HL-60/S4 treated with retinoic acid at 250 ng/mL for 4 days and 3 days (cell line): ENCODE measurements around the gene CASR.

Experiments
- in situ Hi-C: fragments of 300-500 bp; cut with MboI; formaldehyde crosslinking; loops from 2 replicates; pipeline ENCODE4 v1.7.0; 2022; ENCODE audit warnings: low sequenced_read_pairs

The CASR gene

DNA sequence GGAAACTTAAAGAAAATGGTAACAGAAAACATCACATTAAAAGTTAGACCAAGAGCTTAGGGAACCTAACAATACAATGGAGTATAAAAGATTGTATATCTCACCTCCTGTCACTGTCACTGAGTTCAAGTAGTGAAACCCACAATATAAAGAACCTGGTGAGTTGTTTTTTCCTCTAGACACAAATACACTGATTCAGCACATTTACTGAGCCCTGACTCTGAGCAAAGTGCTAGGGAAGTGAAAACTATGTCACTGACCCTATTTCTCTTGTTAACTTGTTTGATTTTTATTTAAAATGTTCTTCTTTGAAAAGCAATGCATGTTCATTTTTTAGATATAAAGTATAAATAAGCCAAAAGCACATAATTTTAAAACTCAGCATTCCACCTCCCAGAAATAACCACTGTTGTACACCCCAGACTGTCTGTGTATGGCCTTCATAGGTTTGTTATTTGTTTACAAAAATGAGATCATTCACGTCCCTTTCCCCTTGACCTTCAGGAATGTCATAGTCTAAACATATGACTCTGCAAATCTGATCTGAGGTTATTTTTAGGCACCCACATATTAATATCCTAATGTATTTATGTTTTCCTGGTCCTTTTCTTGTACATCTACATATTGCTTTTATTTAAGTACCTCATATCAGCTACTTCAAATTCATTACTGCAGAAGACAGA lies 72.4 kb downstream of the CASR start:
- in situ Hi-C loops, result no loop called here

GRCh38 chr3:122257644-122258364 lies 74.3 kb downstream of the CASR start:
- in situ Hi-C loops, result no loop called here

DNA sequence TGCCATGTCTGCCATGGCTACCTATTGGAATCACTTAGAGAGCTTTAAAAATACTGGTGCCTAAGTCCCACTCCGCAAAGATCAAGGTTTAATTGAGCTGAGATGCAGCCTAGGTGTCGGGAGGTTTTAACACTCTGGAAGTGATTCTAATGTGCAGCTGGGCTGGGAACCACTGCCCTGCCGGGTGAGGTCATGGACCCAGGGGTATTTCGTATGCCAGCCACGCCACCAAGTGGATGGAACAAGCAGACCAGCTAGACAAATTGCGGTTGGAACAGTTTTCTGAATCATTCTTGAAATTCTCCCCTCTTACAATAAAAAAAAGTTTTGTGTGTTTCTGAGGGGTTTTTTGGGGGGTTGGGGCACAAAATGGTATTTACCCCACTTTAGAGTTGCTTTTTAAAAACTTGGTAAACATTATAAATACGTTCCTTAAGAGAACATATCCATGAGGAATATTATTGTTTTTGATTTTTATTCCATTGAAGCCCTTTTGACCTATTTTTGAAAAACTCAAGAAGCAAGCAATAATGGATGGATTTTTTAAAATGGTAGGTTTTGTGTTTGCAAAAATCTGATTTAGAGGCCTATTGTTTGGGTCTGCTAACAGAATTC lies 75.4 kb downstream of the CASR start:
- in situ Hi-C loops, result no loop called here

DNA sequence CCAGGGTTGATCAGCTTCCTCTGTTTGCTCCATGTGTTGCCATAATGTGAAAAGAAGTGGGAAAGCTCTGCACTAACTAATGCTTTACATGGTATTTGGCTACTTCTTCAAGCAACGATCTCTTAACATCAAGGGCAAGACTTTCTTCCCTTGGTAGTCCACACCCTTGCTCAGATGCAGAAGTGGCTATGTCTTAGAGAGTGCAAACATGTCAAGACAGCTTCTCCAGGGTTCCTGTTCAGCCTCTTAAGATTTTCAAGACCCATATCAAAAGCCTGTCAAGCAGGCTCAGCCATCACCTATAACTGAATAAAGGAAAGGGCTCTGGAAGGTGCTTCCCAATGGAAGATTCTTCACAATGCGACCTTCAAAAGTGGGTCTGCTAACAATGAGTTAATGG lies 76.7 kb downstream of the CASR start:
- in situ Hi-C loops, result loop anchor here (10.0 kb wide), 1 partner anchor 155 kb away; no protein-coding TSS in a partner anchor

- in situ Hi-C loops, result loop anchor here (10.0 kb wide), 1 partner anchor 158 kb away; no protein-coding TSS in a partner anchor
Observed at GRCh38 chr3:122263058-122263457, 79.6 kb downstream of the CASR start.

DNA sequence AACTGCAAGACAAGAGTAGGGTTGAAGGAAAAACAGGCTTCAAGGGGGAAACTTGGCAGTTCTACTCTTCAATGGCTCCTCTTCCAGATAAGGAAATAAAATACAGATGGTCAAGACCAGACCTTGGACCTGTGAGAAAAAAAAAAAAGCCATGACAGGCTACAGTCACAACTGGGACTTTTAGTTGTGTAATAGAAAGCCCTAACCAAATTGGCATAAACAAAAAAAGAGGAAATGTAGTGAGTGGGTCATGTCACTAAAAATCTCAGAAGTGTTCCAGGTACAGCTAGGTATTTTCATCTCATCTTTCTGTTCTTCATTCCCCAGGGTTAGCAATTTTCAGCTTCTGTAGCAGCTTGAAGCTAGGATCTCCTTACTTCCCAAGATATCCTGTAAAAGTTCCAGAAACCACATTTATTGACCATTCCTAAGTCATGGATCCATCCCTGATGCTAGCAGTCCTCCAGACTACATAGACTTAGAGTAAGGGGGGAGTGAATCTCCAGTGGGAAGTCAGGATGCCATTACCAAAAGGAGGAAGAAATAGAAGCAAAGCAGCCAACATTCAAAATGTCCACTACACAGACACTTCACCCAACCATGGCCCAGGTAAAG lies 80.6 kb downstream of the CASR start:
- in situ Hi-C loops, result loop anchor here (10.0 kb wide), 1 partner anchor 159 kb away; no protein-coding TSS in a partner anchor

DNA sequence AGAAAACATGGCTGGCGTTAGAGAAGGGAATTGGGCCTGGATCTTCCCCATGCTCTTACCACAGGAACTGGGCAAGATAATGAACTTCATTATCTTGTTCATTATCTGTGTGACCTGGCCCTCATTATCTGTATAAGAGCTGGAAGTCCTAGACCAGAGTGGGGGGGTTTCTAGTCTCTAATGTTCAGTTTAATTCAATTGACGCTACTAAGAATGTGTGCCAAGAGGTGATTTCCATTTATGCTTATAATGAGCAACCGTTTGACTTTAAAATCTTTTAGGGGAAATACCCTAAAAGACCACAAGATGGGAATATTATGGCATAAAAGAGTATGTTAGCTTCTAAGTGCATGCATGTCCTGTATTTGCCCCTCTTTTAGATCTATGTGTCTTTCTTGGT lies 82.5 kb downstream of the CASR start:
- in situ Hi-C loops, result loop anchor here (10.0 kb wide), 1 partner anchor 161 kb away; no protein-coding TSS in a partner anchor

- in situ Hi-C loops, result loop anchor here (10.0 kb wide), 1 partner anchor 164 kb away; no protein-coding TSS in a partner anchor
Observed at GRCh38 chr3:122268257-122269024, 85.0 kb downstream of the CASR start.

GRCh38 chr3:122269045-122269444 lies 85.6 kb downstream of the CASR start:
- in situ Hi-C loops, result loop anchor here (10.0 kb wide), 1 partner anchor 164 kb away; no protein-coding TSS in a partner anchor

DNA sequence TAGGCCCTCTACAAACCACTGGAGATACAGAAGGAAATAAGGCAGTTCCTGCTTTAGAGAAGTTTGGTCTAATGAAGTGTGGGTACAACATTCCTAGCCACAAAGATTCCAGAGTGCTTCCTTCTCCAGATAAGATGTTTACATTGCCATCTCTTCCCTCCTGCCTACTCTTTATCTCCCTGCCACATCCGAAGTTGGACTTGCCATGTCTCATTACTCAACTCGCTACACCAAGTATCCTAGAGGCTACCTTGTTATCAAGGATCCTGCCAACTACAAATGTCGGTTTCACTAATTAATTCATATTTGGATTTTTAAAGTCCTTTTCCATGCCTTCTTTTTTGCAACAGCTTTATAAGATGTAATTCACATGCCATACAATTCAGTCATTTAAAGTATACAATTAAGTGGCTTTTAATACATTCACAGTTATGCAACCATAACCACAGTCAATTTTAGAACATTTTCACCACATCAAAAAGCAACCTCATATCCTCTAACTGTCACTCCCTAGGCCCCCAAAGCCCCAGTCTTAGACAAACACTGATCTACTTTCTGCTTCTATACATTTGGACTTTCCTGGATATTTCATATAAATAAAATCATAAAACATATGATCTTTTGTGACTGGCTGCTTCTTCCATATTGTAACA lies 87.9 kb downstream of the CASR start:
- in situ Hi-C loops, result no loop called here

- in situ Hi-C loops, result no loop called here
Observed at GRCh38 chr3:122272879-122273278, 89.4 kb downstream of the CASR start.

DNA sequence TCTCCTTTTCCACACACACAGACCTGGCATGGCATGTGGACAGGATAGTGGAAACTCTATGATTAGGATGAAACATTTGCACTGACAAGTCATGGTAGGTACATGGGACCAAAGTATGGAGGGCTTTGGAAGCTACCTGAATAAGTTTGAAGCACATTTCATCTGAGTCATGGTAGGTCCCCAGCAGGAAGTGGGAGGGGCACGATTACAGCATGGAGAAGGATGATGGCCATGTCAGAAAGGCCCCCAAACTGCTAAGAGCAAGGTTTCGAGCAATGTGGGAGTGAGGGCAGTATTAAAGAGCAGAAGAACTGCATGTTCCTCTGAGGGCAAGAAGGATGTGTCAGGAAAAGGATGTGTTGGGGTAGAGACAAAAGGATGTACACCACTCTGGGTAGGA lies 90.0 kb downstream of the CASR start:
- in situ Hi-C loops, result no loop called here

GRCh38 chr3:122281891-122282290 lies 98.4 kb downstream of the CASR start:
- in situ Hi-C loops, result no loop called here

GRCh38 chr3:122283796-122284445 lies 100.5 kb downstream of the CASR start:
- in situ Hi-C loops, result no loop called here

DNA sequence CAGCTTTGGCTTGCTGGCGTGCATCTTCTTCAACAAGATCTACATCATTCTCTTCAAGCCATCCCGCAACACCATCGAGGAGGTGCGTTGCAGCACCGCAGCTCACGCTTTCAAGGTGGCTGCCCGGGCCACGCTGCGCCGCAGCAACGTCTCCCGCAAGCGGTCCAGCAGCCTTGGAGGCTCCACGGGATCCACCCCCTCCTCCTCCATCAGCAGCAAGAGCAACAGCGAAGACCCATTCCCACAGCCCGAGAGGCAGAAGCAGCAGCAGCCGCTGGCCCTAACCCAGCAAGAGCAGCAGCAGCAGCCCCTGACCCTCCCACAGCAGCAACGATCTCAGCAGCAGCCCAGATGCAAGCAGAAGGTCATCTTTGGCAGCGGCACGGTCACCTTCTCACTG lies 101.0 kb downstream of the CASR start:
- in situ Hi-C loops, result no loop called here

- in situ Hi-C loops, result no loop called here
Observed at GRCh38 chr3:122294359-122294758, 110.9 kb downstream of the CASR start.

DNA sequence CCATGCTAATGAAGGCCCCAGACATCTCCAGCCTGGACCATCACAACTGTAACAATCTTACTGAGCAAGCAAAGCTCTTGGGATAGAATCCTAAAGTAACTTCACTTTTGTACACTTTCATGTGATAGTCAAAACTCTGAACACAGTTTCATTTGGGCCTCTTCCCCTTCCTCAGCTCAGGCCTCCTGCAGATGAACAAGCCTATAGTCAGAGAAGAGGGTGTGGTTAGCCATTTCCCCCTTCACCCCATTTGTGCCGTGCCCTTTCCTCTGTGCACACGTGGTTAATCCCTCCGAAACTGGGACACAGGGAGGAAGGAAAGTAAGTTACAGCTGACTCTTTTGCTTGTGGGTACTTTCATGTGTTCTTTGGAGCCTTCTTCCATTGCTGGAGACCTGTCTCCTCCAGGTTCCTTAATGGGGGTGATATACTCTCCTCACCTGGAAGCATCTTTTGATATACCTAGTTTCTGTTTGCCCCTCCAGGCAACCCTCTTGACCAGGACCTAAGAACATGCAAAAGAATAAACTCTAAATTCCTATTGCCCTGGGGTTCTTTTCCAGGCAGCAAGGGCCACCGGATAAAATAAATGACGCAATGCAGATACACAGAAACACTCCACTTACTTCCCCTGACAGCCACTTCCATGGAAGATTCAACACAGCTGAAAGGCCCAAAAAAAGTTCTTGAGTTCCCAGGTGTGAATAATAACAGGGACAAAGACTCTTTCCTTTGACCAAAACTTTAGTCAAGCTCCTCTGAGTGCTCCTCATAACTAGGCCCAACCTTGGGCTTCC lies 112.0 kb downstream of the CASR start:
- in situ Hi-C loops, result no loop called here

- in situ Hi-C loops, result no loop called here
Observed at GRCh38 chr3:122298239-122298638, 114.8 kb downstream of the CASR start.

- in situ Hi-C loops, result no loop called here
Observed at GRCh38 chr3:122299215-122299614, 115.7 kb downstream of the CASR start.
